ENCODE measurements around the gene FFAR1. TPM values are rescaled to one million over a fixed set of nuclear protein-coding genes. Genes with fewer than 3 reads are reported as not detected.

Gene FFAR1
- polyA plus RNA-seq, 3 donors = 0.25 to 0.53 (median 0.52) TPM

Other genes starting within 250 kb of the FFAR1 start
- gene FXYD3, start 232.1 kb upstream of the FFAR1 start, polyA plus RNA-seq (ENCODE audit: insufficient read length in 3 of 3) = 10 to 100 TPM; 11.7 to 16.6 (median 12.0) TPM
- 1 to 10 TPM; 2.0 to 2.5 (median 2.4) TPM for gene LGI4, start 212.8 kb upstream of the FFAR1 start, polyA plus RNA-seq (ENCODE audit: insufficient read length in 3 of 3)
- gene FXYD1, start 209.1 kb upstream of the FFAR1 start, polyA plus RNA-seq (ENCODE audit: insufficient read length in 3 of 3) = 10 to 100 TPM; 22.3 to 27.3 (median 25.7) TPM
- gene FXYD7, start 204.6 kb upstream of the FFAR1 start, polyA plus RNA-seq (ENCODE audit: insufficient read length in 3 of 3) = under 1 TPM; 0.53 to 0.93 (median 0.86) TPM
- 10 to 100 TPM; 19.4 to 29.2 (median 22.0) TPM for gene FXYD5, start 193.2 kb upstream of the FFAR1 start, polyA plus RNA-seq (ENCODE audit: insufficient read length in 3 of 3)
- not detected for gene FAM187B, start 119.2 kb upstream of the FFAR1 start, polyA plus RNA-seq (ENCODE audit: insufficient read length in 3 of 3)
- 10 to 100 TPM; 46.4 to 62.4 (median 60.5) TPM for gene LSR, start 98.9 kb upstream of the FFAR1 start, polyA plus RNA-seq (ENCODE audit: insufficient read length in 3 of 3)
- 100 to 1,000 TPM; 158 to 185 (median 181) TPM for gene USF2, start 78.9 kb upstream of the FFAR1 start, polyA plus RNA-seq (ENCODE audit: insufficient read length in 3 of 3)
- under 1 TPM; 0.27 to 0.44 (median 0.29) TPM for gene HAMP, start 65.4 kb upstream of the FFAR1 start, polyA plus RNA-seq (ENCODE audit: insufficient read length in 3 of 3)
- gene MAG, start 55.7 kb upstream of the FFAR1 start, polyA plus RNA-seq (ENCODE audit: insufficient read length in 3 of 3) = 1 to 10 TPM; 2.4 to 5.2 (median 4.8) TPM
- gene CD22, start 18.7 kb upstream of the FFAR1 start, polyA plus RNA-seq (ENCODE audit: insufficient read length in 3 of 3) = 10 to 100 TPM; 10.7 to 16.5 (median 12.5) TPM
- under 1 TPM; 0.11 to 0.20 (median 0.17) TPM for gene FFAR3, start 10.6 kb downstream of the FFAR1 start, polyA plus RNA-seq (ENCODE audit: insufficient read length in 3 of 3)
- gene GPR42, start 23.2 kb downstream of the FFAR1 start, polyA plus RNA-seq (ENCODE audit: insufficient read length in 3 of 3) = not detected
- under 1 TPM; 0.32 to 0.84 (median 0.55) TPM for gene FFAR2, start 100.4 kb downstream of the FFAR1 start, polyA plus RNA-seq (ENCODE audit: insufficient read length in 3 of 3)
- 1 to 10 TPM in 2 of 3 donors, under 1 TPM in 1; 0.40 to 1.5 (median 1.1) TPM for gene KRTDAP, start 142.6 kb downstream of the FFAR1 start, polyA plus RNA-seq (ENCODE audit: insufficient read length in 3 of 3)
- 100 to 1,000 TPM in 1 of 3 donors, 10 to 100 TPM in 2; 69.7 to 129 (median 73.6) TPM for gene DMKN, start 165.7 kb downstream of the FFAR1 start, polyA plus RNA-seq (ENCODE audit: insufficient read length in 3 of 3)
- gene SBSN, start 180.4 kb downstream of the FFAR1 start, polyA plus RNA-seq (ENCODE audit: insufficient read length in 3 of 3) = under 1 TPM in 1 of 3 donors, not detected in 2; 0.09 TPM
- not detected for gene GAPDHS, start 185.6 kb downstream of the FFAR1 start, polyA plus RNA-seq (ENCODE audit: insufficient read length in 3 of 3)
- 10 to 100 TPM; 81.4 to 99.2 (median 94.4) TPM for gene TMEM147, start 197.7 kb downstream of the FFAR1 start, polyA plus RNA-seq (ENCODE audit: insufficient read length in 3 of 3)
- gene ATP4A, start 215.8 kb downstream of the FFAR1 start, polyA plus RNA-seq (ENCODE audit: insufficient read length in 3 of 3) = under 1 TPM in 1 of 3 donors, not detected in 2; 0.11 TPM
- gene PMIS2, start 238.3 kb downstream of the FFAR1 start, polyA plus RNA-seq (ENCODE audit: insufficient read length in 3 of 3) = not detected

Measured in renal cortex interstitium (tissue), 3 donors.